HG02885 (cell line): ENCODE results near the gene EVPLL.
"Not testable (repeated sequence)": the region's sequence is repeated elsewhere in the genome, so short reads cannot be mapped to it uniquely, and the experiment has no call there.

Experiments
- ATAC-seq: cut with Tn5 transposase; IDR thresholded peaks from one replicate; pipeline ENCODE4 v1.9.1; 2021; ENCODE audit warnings: mild to moderate bottlenecking; ENCODE audit not compliant: unreplicated experiment, poor library complexity

EVPLL gene

DNA sequence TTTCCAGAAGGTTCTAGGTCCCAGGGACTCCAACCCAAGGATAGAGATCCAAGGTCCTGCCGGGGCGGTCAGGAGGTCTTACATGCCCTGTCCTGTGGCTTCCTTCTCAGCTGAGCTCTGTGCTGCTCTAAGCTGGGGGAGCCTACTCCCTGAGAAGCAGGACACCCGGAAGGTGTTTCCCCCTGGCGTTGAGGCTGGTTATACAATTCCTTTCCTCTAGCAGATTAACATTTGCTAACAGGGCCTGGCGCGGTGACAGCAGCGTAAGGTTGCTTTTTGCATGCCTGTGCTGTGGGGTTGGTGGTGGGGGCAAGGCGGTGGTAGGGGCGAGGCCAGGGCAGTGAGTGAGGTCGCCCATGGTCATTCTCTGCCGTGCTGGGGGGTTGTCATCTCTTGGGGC is 43.9 kb downstream of the EVPLL start:
- ATAC-seq, result not testable (repeated sequence)

DNA sequence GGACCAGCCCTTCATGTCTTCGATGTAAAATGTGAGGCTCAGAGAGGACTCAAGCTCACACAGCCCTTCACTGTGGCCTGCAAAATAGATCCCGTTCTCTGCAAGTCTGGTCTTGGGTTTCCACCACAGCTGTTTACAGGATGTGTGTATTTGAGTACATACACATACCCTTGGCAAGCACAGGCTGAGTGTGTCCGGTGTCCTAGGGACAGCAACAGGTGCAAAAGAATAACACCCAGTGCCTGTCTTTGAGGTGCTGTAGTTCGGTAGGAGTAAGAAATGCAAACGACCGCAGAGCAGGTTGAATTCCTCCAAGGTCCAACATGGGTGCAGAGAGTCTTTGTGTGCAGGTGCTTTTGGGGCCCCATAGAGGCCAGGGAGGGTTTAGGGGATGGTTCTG is 44.9 kb downstream of the EVPLL start:
- ATAC-seq, result not testable (repeated sequence)

DNA sequence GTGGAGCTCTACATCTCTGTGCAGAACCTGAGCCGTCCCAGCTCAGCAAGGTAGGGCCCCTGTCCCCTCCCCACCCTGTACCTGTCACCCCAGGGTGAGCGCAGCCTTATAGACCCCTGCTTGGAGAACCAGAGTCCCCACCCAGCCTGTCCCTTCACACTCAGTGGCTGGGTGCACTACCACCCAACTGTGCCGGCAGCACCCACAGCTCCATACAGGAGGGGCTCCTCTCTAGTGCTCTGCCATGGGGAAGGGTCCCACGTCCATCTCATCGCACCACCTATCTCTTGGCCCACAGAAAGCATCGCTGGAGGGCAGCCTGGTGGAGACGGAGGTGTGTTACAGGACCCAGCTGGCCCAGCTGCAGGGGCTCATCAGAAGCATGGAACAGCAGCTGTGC is 45.4 kb downstream of the EVPLL start:
- ATAC-seq, result not testable (repeated sequence)

DNA sequence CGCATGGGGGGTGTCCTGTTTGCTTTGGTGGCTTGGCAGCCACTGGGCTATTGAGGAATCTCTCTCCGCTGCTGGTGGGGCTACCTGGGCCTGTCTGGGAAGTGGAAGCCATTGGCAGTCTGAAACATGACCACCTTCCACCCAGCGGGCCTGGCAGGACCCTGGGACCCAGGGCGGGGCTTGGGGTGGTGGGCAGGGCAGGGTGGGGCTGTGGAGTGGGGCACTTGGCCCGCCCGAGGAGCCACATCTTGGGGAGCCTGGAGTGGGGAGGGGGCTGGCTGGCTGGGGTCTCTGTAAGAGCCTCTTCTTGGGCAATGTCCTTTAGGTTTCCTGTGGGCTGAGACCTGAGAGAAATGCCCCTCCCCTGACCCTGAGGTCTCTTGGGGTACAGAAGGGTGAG is 48.0 kb downstream of the EVPLL start:
- not testable (repeated sequence) for ATAC-seq

DNA sequence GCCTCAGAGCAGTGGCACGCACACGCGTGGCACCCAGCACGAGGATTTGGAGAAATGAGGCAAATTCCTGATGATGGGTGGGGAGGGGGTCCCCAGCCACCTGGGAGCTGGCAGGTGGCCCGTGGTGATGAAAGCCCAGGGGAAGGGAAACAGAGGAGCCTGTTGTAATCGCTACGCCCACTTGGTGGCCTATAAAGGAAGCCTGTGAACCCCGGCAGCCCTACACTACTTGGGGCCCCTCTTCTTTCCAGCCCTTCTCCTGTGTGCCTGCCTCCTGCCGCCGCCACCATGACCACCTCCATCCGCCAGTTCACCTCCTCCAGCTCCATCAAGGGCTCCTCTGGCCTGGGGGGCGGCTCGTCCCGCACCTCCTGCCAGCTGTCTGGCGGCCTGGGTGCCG is 49.1 kb downstream of the EVPLL start:
- ATAC-seq, result not testable (repeated sequence)

DNA sequence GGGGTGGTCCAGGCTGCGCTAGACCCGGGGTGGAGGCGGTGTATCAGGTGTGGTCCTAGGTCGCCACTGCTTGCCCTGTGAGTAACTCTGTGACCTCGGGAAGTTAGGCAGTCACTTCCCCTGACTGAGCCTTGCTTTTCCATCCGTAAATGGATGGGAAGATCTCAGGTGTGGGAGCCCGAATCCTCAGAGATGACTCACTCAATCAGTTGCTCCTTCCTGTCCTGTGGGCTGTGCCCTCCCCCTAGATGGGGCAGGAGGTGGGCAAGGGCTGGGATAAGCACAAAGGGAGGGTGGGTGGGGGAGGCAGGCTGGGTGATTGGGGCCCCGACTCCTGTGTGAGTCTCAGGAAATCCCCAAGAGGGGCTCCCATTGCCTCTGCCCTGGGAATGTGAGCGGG is 54.6 kb downstream of the EVPLL start:
- not testable (repeated sequence) for ATAC-seq
